IMR-90 (cell line): ENCODE data around the gene ACTR10. TPM values are rescaled to one million over a fixed set of nuclear protein-coding genes. Genes with fewer than 3 reads are reported as not detected.

ENCODE experiments used
- ATAC-seq: fragments of 200-7000 bp; cut with Tn5 transposase; 2 replicates; pipeline ENCODE4 v1.9.1; 2020; ENCODE audit warnings: low read depth, mild to moderate bottlenecking, moderate library complexity
- BruUV-seq: library from RNA; stranded (reverse); fragments of 400-500 nt; replicated peaks from 2 replicates; lab custom pipeline; 2021; lab: Mats Ljungman, UMichigan
- CTCF ChIA-PET: fragments of 300-600 bp; formaldehyde crosslinking; extraction: SDS; loops from one replicate; lab custom pipeline; 2021; ENCODE audit warnings: antibody characterized with exemption; lab: Yijun Ruan, JAX
- POLR2A ChIA-PET: fragments of 300-600 bp; sonication (Branson Sonifier 250); formaldehyde crosslinking; loops from one replicate; lab custom pipeline; 2022; ENCODE audit warnings: antibody characterized with exemption; ENCODE audit not compliant: unreplicated experiment; lab: Charles Lee
- DNase-seq: peaks from one replicate; pipeline ENCODE4 v3.0.0; 2013
- H2AFZ ChIP-seq: replicated peaks from 2 replicates; pipeline ENCODE3; 2013; ENCODE audit warnings: low read length, mild to moderate bottlenecking; ENCODE audit not compliant: poor library complexity
- H2AK5ac ChIP-seq: 2 replicates; pipeline ENCODE4 v1.6.1; 2013; ENCODE audit warnings: low read depth, low read length, inconsistent platforms
- H2AK9ac ChIP-seq: replicated peaks from 2 replicates; pipeline ENCODE3; 2013; ENCODE audit warnings: mild to moderate bottlenecking, low read depth, low read length, moderate library complexity; ENCODE audit not compliant: poor library complexity
- H2BK120ac ChIP-seq: 2 replicates; pipeline ENCODE4 v1.6.1; 2013; ENCODE audit warnings: low read depth, low read length, inconsistent platforms
- H2BK15ac ChIP-seq: 3 replicates; pipeline ENCODE4 v1.6.1; 2013; ENCODE audit warnings: low read depth, low read length, inconsistent platforms
- H2BK20ac ChIP-seq: 2 replicates; pipeline ENCODE4 v1.6.1; 2013; ENCODE audit warnings: low read depth, mild to moderate bottlenecking, inconsistent platforms, low read length, moderate library complexity
- H2BK5ac ChIP-seq: 2 replicates; pipeline ENCODE4 v1.6.1; 2013; ENCODE audit warnings: mild to moderate bottlenecking, low read depth, low read length, inconsistent platforms; ENCODE audit not compliant: poor library complexity, severe bottlenecking
- H3K14ac ChIP-seq: replicated peaks from 2 replicates; pipeline ENCODE4 v1.6.1; 2013; ENCODE audit warnings: low read depth, low read length, inconsistent platforms
- H3K18ac ChIP-seq: 2 replicates; pipeline ENCODE4 v1.6.1; 2013; ENCODE audit warnings: low read depth, low read length, control low read depth
- H3K23ac ChIP-seq: 2 replicates; pipeline ENCODE4 v1.6.1; 2013; ENCODE audit warnings: low read depth, low read length, inconsistent platforms
- H3K27ac ChIP-seq: 2 replicates; pipeline ENCODE4 v1.5.1; 2013; ENCODE audit warnings: mild to moderate bottlenecking, control low read depth, low read length; ENCODE audit not compliant: insufficient read depth
- H3K27me3 ChIP-seq: 2 replicates; pipeline ENCODE4 v1.6.1; 2013; ENCODE audit warnings: low read length; ENCODE audit not compliant: control insufficient read depth, insufficient read depth
- H3K36me3 ChIP-seq: 2 replicates; pipeline ENCODE4 v1.6.1; 2013; ENCODE audit warnings: low read length, mixed read lengths; ENCODE audit not compliant: control insufficient read depth, insufficient read depth
- H3K4ac ChIP-seq: 2 replicates; pipeline ENCODE4 v1.6.1; 2013; ENCODE audit warnings: low read depth, low read length, inconsistent platforms
- H3K4me1 ChIP-seq: 2 replicates; pipeline ENCODE4 v1.6.1; 2013; ENCODE audit warnings: low read length, mixed read lengths; ENCODE audit not compliant: control insufficient read depth, insufficient read depth
- H3K4me2 ChIP-seq: 2 replicates; pipeline ENCODE4 v1.6.1; 2013; ENCODE audit warnings: low read depth, mild to moderate bottlenecking, control low read depth, low read length, moderate library complexity
- H3K4me3 ChIP-seq: 2 replicates; pipeline ENCODE4 v1.5.1; 2013; ENCODE audit warnings: low read depth, mild to moderate bottlenecking, control low read depth, low read length, moderate library complexity; ENCODE audit not compliant: insufficient read depth
- H3K56ac ChIP-seq: 2 replicates; pipeline ENCODE4 v1.6.1; 2013; ENCODE audit warnings: low read length, inconsistent platforms; ENCODE audit not compliant: insufficient read depth; ENCODE audit errors: extremely low read depth
- H3K79me1 ChIP-seq, 2 experiments: 2 replicates each; pipeline ENCODE4 v1.6.1; 2013; ENCODE audit warnings: low read length in 2 of 2, inconsistent platforms in 1 of 2, low read depth in 1 of 2
- H3K9ac ChIP-seq: 2 replicates; pipeline ENCODE4 v1.6.1; 2013; ENCODE audit warnings: low read depth, low read length, control low read depth
- H3K9me1 ChIP-seq: 2 replicates; pipeline ENCODE4 v1.6.1; 2013; ENCODE audit warnings: low read length, inconsistent platforms; ENCODE audit not compliant: insufficient read depth
- H3K9me3 ChIP-seq: 2 replicates; pipeline ENCODE4 v1.6.1; 2013; ENCODE audit warnings: low read length; ENCODE audit not compliant: control insufficient read depth, insufficient read depth
- H4K20me1 ChIP-seq: 2 replicates; pipeline ENCODE4 v1.6.1; 2013; ENCODE audit warnings: low read length, inconsistent platforms; ENCODE audit not compliant: insufficient read depth
- H4K5ac ChIP-seq: 2 replicates; pipeline ENCODE4 v1.6.1; 2013; ENCODE audit warnings: mild to moderate bottlenecking, low read depth, low read length, control low read depth
- H4K8ac ChIP-seq, 2 experiments: 2 replicates each; pipeline ENCODE4 v1.6.1; 2013; ENCODE audit warnings: low read depth in 2 of 2, low read length in 2 of 2, control low read depth in 1 of 2, inconsistent platforms in 1 of 2
- H4K91ac ChIP-seq: 2 replicates; pipeline ENCODE4 v1.6.1; 2013; ENCODE audit warnings: low read depth, low read length, inconsistent platforms; ENCODE audit not compliant: insufficient read depth
- BHLHE40 ChIP-seq: fragments of 150-350 bp; IDR thresholded peaks from 2 replicates; pipeline ENCODE4 v1.6.1; 2016; ENCODE audit warnings: mild to moderate bottlenecking, low read depth, low read length
- ELK1 ChIP-seq: fragments of 150-350 bp; IDR thresholded peaks from 2 replicates; pipeline ENCODE4 v1.6.1; 2016; ENCODE audit warnings: low read depth, mild to moderate bottlenecking, low read length, moderate library complexity, borderline replicate concordance
- FOS ChIP-seq: fragments of 150-350 bp; IDR thresholded peaks from 2 replicates; pipeline ENCODE4 v1.6.1; 2016; ENCODE audit warnings: low read depth, low read length
- MAFK ChIP-seq: IDR thresholded peaks from 2 replicates; pipeline ENCODE4 v1.6.1; 2012; ENCODE audit warnings: low read depth, low read length, improper control_type of control experiment
- MAZ ChIP-seq: IDR thresholded peaks from 2 replicates; pipeline ENCODE4 v1.6.1; 2012; ENCODE audit warnings: low read depth, mild to moderate bottlenecking, low read length, improper control_type of control experiment, moderate library complexity, borderline replicate concordance
- MXI1 ChIP-seq: IDR thresholded peaks from 2 replicates; pipeline ENCODE4 v1.6.1; 2012; ENCODE audit warnings: low read depth, mild to moderate bottlenecking, low read length, moderate library complexity, borderline replicate concordance
- NFE2L2 ChIP-seq: fragments of 150-350 bp; IDR thresholded peaks from 2 replicates; pipeline ENCODE4 v1.6.1; 2016; ENCODE audit warnings: low read depth, mild to moderate bottlenecking, low read length
- RAD21 ChIP-seq: IDR thresholded peaks from 2 replicates; pipeline ENCODE4 v1.6.1; 2012; ENCODE audit warnings: low read length, improper control_type of control experiment
- WGBS, 2 experiments: methylation state at CpG; one replicate each; pipeline versions ENCODE4 v1.1.5 to v1.1.7; 2013; ENCODE audit warnings: missing lambda C conversion rate in 2 of 2; ENCODE audit not compliant: insufficient read length in 1 of 2; ENCODE audit errors: extremely low coverage in 2 of 2; 5-methylcytosine and 5-hydroxymethylcytosine counted together
- dilution Hi-C: fragments of 300-500 bp; cut with HindIII; formaldehyde crosslinking; loops from one replicate; pipeline ENCODE4 v1.14.3; 2018; ENCODE audit warnings: low sequenced_read_pairs; ENCODE audit not compliant: unreplicated experiment
- in situ Hi-C: fragments of 300-500 bp; cut with MboI; formaldehyde crosslinking; loops from 3 replicates; pipeline ENCODE4 v1.14.3; 2019; ENCODE audit warnings: low sequenced_read_pairs, inconsistent platforms, mixed read lengths
- intact Hi-C: fragments of 100-400 bp; cut with micrococcal nuclease; formaldehyde crosslinking; loops from 2 replicates; pipeline ENCODE4 v1.10.0; 2022
- microRNA-seq, 2 experiments: library from miRNA; stranded (forward) in 1 of 2; unstranded in 1 of 2; fragments of 10-50 nt in 1 of 2; fragments of <30 nt in 1 of 2; gene quantifications in 1 of 2; microRNA quantifications in 1 of 2; one replicate each; pipeline versions ENCODE3 to v1.1.0; 2013 to 2020; ENCODE audit not compliant: insufficient read depth in 1 of 2, insufficient read length in 1 of 2, unreplicated experiment in 1 of 2
- polyA plus RNA-seq, 3 experiments: library from polyadenylated mRNA; depleted of rRNA; stranded (reverse); fragments of >200 nt; gene quantifications; 2 replicates each; pipeline ENCODE4 v1.2.3, GENCODE V29; 2012; ENCODE audit warnings: low replicate concordance in 1 of 3
- small RNA-seq, 5 experiments: library from RNA; depleted of rRNA; stranded (forward); fragments of <200 nt; gene quantifications; one replicate each; pipeline ENCODE3, GENCODE V24; 2012
- total RNA-seq: library from RNA; depleted of rRNA; stranded (reverse); fragments of >200 nt; gene quantifications from 2 replicates; pipeline ENCODE4 v1.2.3, GENCODE V29; 2012; rRNA removed

ACTR10 gene
- total and polyA plus RNA-seq, 2 of the 4 experiments (the other 2 are of a cell fraction) = 71.0 to 71.7 TPM

- H3K56ac ChIP-seq = no peak overlapping the region
- CTCF ChIA-PET = no interaction called here
- H2BK15ac ChIP-seq = no peak overlapping the region
- no peak overlapping the region for H3K14ac ChIP-seq
- H3K27ac ChIP-seq = no peak overlapping the region
- H3K23ac ChIP-seq = no peak overlapping the region
- dilution Hi-C loops = no loop called here
- 93 to 100% methylated on average over 1 to 2 of the region's 4 CpGs for WGBS, 2 experiments
- H3K79me1 ChIP-seq = peaks cover 25 to 31% of the 10 kb centered on the region in 2 experiments
- no peak overlapping the region for H3K4ac ChIP-seq
- H3K18ac ChIP-seq = no peak overlapping the region
- no peak for DNase-seq
- peaks cover 25% of the 10 kb centered on the region for H3K36me3 ChIP-seq
- no peak overlapping the region for H4K91ac ChIP-seq
- no peaks in the 10 kb centered on the region for H3K9me3 ChIP-seq
- in situ Hi-C loops = no loop called here
- peaks cover 1% of the 10 kb centered on the region; the same call in 1 of the 2 replicates for H3K4me1 ChIP-seq
- no peak overlapping the region for H2AK5ac ChIP-seq
- no peak overlapping the region for H2AFZ ChIP-seq
- H4K20me1 ChIP-seq = peaks cover 5% of the 10 kb centered on the region; the same call in 1 of the 2 replicates
- H4K8ac ChIP-seq = no peak overlapping the region
- H2AK9ac ChIP-seq = no peak overlapping the region
- no peak overlapping the region for H2BK20ac ChIP-seq
- H2BK5ac ChIP-seq = no peak overlapping the region
- no peak overlapping the region for H3K4me2 ChIP-seq
- H3K9me1 ChIP-seq = no peaks in the 10 kb centered on the region
- H3K9ac ChIP-seq = no peak overlapping the region
- no peak overlapping the region for H3K4me3 ChIP-seq
- H4K5ac ChIP-seq = no peak overlapping the region
- BruUV-seq = no TSS peak
- no peaks in the 10 kb centered on the region for H3K27me3 ChIP-seq
- ATAC-seq = no peak
- TF ChIP-seq BHLHE40 (no peak), ELK1 (no peak), MAFK (no peak), MXI1 (no peak), MAZ (no peak), RAD21 (no peak), NFE2L2 (no peak), FOS (no peak)
- POLR2A ChIA-PET = no interaction called here
- no peak overlapping the region for H2BK120ac ChIP-seq
- intact Hi-C loops = no loop called here
Measured at GRCh38 chr14:58285132-58285531, 85.2 kb downstream of the ACTR10 start.

Small RNA genes within 50 kb of the gene (microRNA-seq; reads per million reads assigned to microRNA genes)
- gene RN7SL598P (ENCODE audit: insufficient read depth, insufficient read length) = not detected

Small RNA genes within 50 kb of the gene (small RNA-seq; reads per million reads assigned to genes)
- gene RN7SL598P = 0 reads per million in 5 experiments

Other genes with a start within 250 kb of the ACTR10 start
- 4.4 and 5.6 TPM in 2 replicates for gene ARMH4, start 47.9 kb upstream of the ACTR10 start, total RNA-seq
- gene ARMH4, start 47.9 kb upstream of the ACTR10 start, polyA plus RNA-seq (2012; rRNA removed) = 4.1 and 4.6 TPM in 2 replicates
- 74.9 and 114 TPM in 2 replicates for gene PSMA3, start 44.7 kb downstream of the ACTR10 start, total RNA-seq
- gene PSMA3, start 44.7 kb downstream of the ACTR10 start, polyA plus RNA-seq (2012; rRNA removed) = 227 and 231 TPM in 2 replicates
- gene ARID4A, start 98.4 kb downstream of the ACTR10 start, total RNA-seq = 3.8 and 6.7 TPM in 2 replicates
- 3.3 and 3.4 TPM in 2 replicates for gene ARID4A, start 98.4 kb downstream of the ACTR10 start, polyA plus RNA-seq (2012; rRNA removed)
- not detected in 2 replicates for gene TOMM20L, start 195.8 kb downstream of the ACTR10 start, total RNA-seq
- not detected in 2 replicates for gene TOMM20L, start 195.8 kb downstream of the ACTR10 start, polyA plus RNA-seq (2012; rRNA removed)
- 27.8 and 49.7 TPM in 2 replicates for gene TIMM9, start 227.4 kb downstream of the ACTR10 start, total RNA-seq
- gene TIMM9, start 227.4 kb downstream of the ACTR10 start, polyA plus RNA-seq (2012; rRNA removed) = 19.2 and 23.7 TPM in 2 replicates
- 36.7 and 44.4 TPM in 2 replicates for gene KIAA0586, start 227.6 kb downstream of the ACTR10 start, total RNA-seq
- 9.4 and 9.5 TPM in 2 replicates for gene KIAA0586, start 227.6 kb downstream of the ACTR10 start, polyA plus RNA-seq (2012; rRNA removed)